GM18502 (cell line): ENCODE measurements around the gene TRERF1.
"Not testable (repeated sequence)": the region's sequence is repeated elsewhere in the genome, so short reads cannot be mapped to it uniquely, and the experiment has no call there.

Experiments used
- ATAC-seq: cut with Tn5 transposase; IDR thresholded peaks from one replicate; pipeline ENCODE4 v1.9.1; 2021; ENCODE audit warnings: mild to moderate bottlenecking; ENCODE audit not compliant: unreplicated experiment, poor library complexity

TRERF1 gene

GRCh38 chr6:42450477-42451332 lies 1.0 kb downstream of the TRERF1 start:
- ATAC-seq: no peak

- no peak for ATAC-seq
Measured at GRCh38 chr6:42449917-42450476, 1.7 kb downstream of the TRERF1 start.

- ATAC-seq: no peak
Measured at GRCh38 chr6:42448927-42449659, 2.6 kb downstream of the TRERF1 start.

GRCh38 chr6:42448391-42448790 lies 3.3 kb downstream of the TRERF1 start:
- ATAC-seq: no peak

GRCh38 chr6:42446996-42447395 lies 4.7 kb downstream of the TRERF1 start:
- ATAC-seq: no peak

- ATAC-seq: no peak
Measured at GRCh38 chr6:42446370-42446769, 5.4 kb downstream of the TRERF1 start.

GRCh38 chr6:42445955-42446354 lies 5.8 kb downstream of the TRERF1 start:
- ATAC-seq: not testable (repeated sequence)

GRCh38 chr6:42443312-42444060 lies 8.2 kb downstream of the TRERF1 start:
- no peak for ATAC-seq

GRCh38 chr6:42441697-42442081 lies 10.0 kb downstream of the TRERF1 start:
- no peak for ATAC-seq

- no peak for ATAC-seq
Measured at GRCh38 chr6:42440778-42441696, 10.7 kb downstream of the TRERF1 start.

GRCh38 chr6:42440027-42440426 lies 11.7 kb downstream of the TRERF1 start:
- no peak for ATAC-seq

GRCh38 chr6:42436825-42437224 lies 14.9 kb downstream of the TRERF1 start:
- ATAC-seq: no peak

GRCh38 chr6:42434237-42434636 lies 17.5 kb downstream of the TRERF1 start:
- no peak for ATAC-seq

- no peak for ATAC-seq
Measured at GRCh38 chr6:42433409-42433808, 18.3 kb downstream of the TRERF1 start.

GRCh38 chr6:42431877-42432276 lies 19.8 kb downstream of the TRERF1 start:
- no peak for ATAC-seq

- ATAC-seq: no peak
Measured at GRCh38 chr6:42431356-42431755, 20.4 kb downstream of the TRERF1 start.

GRCh38 chr6:42429836-42430235 lies 21.9 kb downstream of the TRERF1 start:
- no peak for ATAC-seq

- ATAC-seq: no peak
Measured at GRCh38 chr6:42429042-42429585, 22.6 kb downstream of the TRERF1 start.

- ATAC-seq: peak; percentile 62
Measured at GRCh38 chr6:42428326-42429041, 23.2 kb downstream of the TRERF1 start.
